SK-N-MC (cell line): Measurements from ENCODE around the gene GUCD1.

Experiments
- DNase-seq: peaks from one replicate; pipeline ENCODE4 v3.0.0-alpha.2; 2011; ENCODE audit warnings: low read depth, low spot score
- H3K27ac ChIP-seq: fragments of 200-600 bp; sonication (generic); 2 replicates; pipeline ENCODE4 v1.5.1; 2016; ENCODE audit warnings: mixed run types
- H3K36me3 ChIP-seq: fragments of 200-600 bp; sonication (generic); 2 replicates; pipeline ENCODE4 v1.6.1; 2017; ENCODE audit warnings: antibody characterized with exemption, low read length, mixed read lengths; ENCODE audit not compliant: insufficient read depth
- H3K4me3 ChIP-seq: fragments of 200-600 bp; sonication (generic); 2 replicates; pipeline ENCODE4 v1.5.1; 2016
- H3K9ac ChIP-seq: fragments of 200-600 bp; sonication (generic); 2 replicates; pipeline ENCODE4 v1.8.0; 2017; ENCODE audit warnings: mixed run types, mixed read lengths; ENCODE audit not compliant: insufficient read length
- H3K9me3 ChIP-seq: fragments of 200-600 bp; sonication (generic); 2 replicates; pipeline ENCODE4 v1.6.1; 2017; ENCODE audit warnings: low read depth, mild to moderate bottlenecking, antibody characterized with exemption, low read length, moderate library complexity, mixed read lengths
- EZH2 ChIP-seq: fragments of 200-600 bp; sonication (generic); IDR thresholded peaks from one replicate; pipeline ENCODE4 v1.6.1; 2017; ENCODE audit warnings: antibody characterized with exemption
- FOXP2 ChIP-seq: optimal IDR thresholded peaks from 2 replicates; pipeline ENCODE3; 2011; ENCODE audit warnings: mild to moderate bottlenecking, moderate library complexity; ENCODE audit not compliant: insufficient read depth; ENCODE audit errors: extremely low read length, control extremely low read depth
- POLR2AphosphoS5 ChIP-seq: IDR thresholded peaks from 2 replicates; pipeline ENCODE4 v1.6.1; 2012; ENCODE audit warnings: mild to moderate bottlenecking, low read depth, low read length, borderline replicate concordance

GUCD1 gene

DNA sequence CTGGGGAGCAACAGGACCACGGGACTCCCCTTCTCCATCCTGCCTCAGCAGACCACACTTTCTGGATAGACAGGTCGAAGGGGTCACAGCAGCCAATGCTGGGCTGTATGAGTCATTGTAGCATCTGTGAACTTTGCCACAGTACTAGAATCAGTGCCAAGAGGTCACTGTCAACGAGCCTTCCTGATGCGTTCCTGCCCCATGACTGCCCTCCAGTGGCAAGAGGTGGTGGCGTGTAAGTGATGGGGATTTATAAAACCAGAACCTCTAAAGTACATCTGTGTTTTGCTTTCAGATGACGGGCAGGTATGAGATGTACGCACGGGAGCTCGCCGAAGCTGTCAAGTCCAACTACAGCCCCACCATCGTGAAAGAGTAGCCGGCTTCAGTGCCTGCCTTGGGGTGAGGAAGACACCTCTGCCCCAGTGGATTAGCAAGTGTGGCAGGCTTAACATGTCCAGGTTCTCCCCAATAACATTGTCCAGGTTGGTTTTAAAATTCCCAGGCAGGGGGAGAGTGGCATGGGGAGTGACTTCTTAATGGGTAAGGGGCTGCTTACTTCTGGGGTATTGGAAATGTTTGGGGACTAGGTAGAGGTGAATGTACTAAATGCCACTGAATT lies 29.4 kb downstream of the GUCD1 start:
- DNase-seq, result no peak
- no peaks in the 10 kb centered on the region for H3K36me3 ChIP-seq
- H3K27ac ChIP-seq, result no peak overlapping the region
- no peak overlapping the region for H3K9ac ChIP-seq
- H3K9me3 ChIP-seq, result no peaks in the 10 kb centered on the region
- H3K4me3 ChIP-seq, result no peak overlapping the region
- TF ChIP-seq FOXP2, result no peak
- no peak for TF ChIP-seq EZH2
- TF ChIP-seq POLR2AphosphoS5, result no peak

DNA sequence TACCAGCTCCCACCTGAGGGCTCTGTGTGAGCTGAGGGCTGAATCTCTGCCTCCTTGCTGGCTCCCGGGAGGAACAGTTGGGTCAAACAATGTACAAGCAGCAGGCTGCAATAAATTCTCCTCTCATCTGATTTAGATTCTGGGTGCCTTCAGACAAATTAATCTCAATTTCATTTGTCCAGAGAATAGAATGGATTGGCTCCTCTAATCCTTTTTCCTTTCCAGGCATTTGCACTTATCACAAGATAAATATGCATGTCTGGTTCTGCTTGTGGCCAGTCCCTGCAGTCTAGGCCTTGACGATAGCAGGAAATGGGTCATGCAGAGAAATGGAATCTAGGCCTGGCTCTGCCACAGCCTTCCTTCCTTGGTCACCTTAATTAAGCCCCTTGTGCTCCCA lies 31.1 kb downstream of the GUCD1 start:
- Histone ChIP-seq H3K36me3 (no peaks in the 10 kb centered on the region), H3K27ac (no peak overlapping the region), H3K9ac (no peak overlapping the region), H3K4me3 (no peak overlapping the region), H3K9me3 (no peaks in the 10 kb centered on the region)
- no peak for TF ChIP-seq EZH2
- no peak for TF ChIP-seq FOXP2
- TF ChIP-seq POLR2AphosphoS5, result no peak
- no peak for DNase-seq

DNA sequence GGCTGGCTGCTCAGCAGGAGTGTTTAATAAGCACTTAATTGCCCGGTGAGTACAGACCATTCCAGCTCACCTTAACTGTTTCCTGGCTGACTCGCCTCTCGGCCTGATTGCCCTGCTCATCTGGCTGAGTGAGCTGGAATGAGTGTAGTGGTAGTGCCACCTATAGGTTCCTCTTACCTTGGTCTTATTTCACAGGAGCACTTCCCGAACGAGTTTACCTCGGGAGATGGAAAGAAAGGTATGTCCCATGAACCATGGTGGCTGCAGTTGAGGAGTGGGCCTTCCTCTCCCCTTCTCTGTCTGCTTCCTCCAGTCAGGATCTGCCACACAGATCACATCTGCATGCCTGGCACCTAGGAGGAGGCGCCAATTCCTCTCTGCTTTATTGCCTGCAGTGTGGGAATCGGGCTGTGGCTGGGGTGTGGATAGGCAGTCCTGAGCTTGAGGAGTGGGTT lies 33.1 kb downstream of the GUCD1 start:
- Histone ChIP-seq H3K9me3 (no peaks in the 10 kb centered on the region), H3K36me3 (no peaks in the 10 kb centered on the region), H3K27ac (no peak overlapping the region), H3K4me3 (no peak overlapping the region), H3K9ac (no peak overlapping the region)
- no peak for DNase-seq
- TF ChIP-seq FOXP2 (no peak), EZH2 (no peak), POLR2AphosphoS5 (no peak)

DNA sequence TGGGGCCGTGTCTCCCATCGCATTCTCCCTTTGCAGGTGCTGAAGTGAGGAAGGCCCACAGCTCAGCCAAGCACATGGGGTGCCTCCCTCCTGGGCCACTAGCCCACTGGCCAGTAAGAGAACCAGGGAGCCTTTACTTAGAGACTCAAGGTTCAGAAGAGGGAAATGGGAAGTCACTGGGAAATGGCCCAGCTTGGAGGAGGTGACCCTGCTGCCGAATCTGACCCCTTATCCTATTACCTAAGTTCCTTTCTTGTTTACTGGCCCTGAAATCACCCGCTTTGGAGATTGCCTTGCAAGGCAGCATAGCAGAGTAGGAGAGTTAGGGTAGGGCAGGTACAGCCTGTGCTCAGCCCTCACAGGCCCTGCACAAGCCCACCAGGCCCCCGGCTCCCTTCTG lies 35.4 kb downstream of the GUCD1 start:
- Histone ChIP-seq H3K9ac (no peak overlapping the region), H3K4me3 (no peak overlapping the region), H3K27ac (no peak overlapping the region), H3K36me3 (no peaks in the 10 kb centered on the region), H3K9me3 (no peaks in the 10 kb centered on the region)
- TF ChIP-seq EZH2 (no peak), POLR2AphosphoS5 (no peak), FOXP2 (no peak)
- no peak for DNase-seq

DNA sequence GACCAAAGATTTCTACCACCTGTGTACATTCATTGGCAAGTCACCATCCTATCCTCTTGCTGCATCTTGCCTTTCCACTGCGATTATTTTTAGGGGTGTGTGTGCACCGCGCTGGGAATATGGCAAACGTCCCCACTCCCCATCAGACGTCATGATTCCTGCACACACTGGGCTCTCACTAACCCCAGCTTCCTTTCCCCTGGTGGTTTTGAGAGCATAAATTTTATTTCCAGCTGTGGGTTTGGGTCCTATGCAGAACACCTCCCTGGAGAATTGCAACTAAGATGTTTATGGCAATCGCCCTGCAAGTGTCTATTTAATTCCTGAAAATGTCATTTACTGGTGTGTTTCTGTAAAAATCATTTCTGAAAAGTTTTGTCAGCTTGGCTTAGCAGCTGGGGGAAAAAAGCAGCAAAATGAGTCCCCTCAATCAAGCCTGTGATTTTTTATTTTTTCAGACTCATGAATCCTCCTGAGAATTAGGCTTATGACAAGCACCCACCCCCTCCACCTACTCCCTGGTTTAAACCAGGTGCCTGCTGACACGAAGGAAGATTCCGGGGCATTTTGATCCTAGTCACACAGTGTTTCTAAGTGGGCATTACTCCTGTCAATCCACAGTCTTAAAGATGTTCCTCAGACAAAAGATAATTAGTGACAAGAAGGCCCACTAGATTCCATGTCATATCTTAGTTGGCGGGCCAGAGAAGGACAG lies 36.0 kb downstream of the GUCD1 start:
- TF ChIP-seq POLR2AphosphoS5, result no peak
- TF ChIP-seq FOXP2, result no peak
- TF ChIP-seq EZH2, result no peak
- H3K27ac ChIP-seq, result no peak overlapping the region
- H3K9ac ChIP-seq, result no peak overlapping the region
- no peaks in the 10 kb centered on the region for H3K36me3 ChIP-seq
- no peak for DNase-seq
- no peak overlapping the region for H3K4me3 ChIP-seq
- H3K9me3 ChIP-seq, result no peaks in the 10 kb centered on the region

DNA sequence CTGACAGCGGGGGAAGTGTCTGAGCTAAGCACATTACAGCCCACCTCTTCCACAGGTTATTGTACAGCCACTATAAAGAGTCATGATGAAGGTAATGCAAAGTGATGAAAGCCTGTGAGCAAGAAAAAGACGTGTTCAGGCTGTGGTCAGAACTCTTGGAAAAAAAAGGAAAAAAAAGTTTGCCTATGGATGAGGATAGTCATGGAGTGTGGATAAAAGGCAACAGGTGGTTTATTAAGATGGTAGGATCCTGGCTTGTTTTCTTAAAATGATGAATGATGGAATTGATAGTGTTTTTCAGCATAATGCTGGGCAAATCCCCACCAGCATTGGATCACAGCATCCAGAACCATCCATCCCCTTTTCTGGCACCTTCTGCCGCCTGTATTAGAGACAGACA lies 36.7 kb downstream of the GUCD1 start:
- H3K4me3 ChIP-seq, result no peak overlapping the region
- no peak overlapping the region for H3K27ac ChIP-seq
- DNase-seq, result no peak
- no peaks in the 10 kb centered on the region for H3K36me3 ChIP-seq
- no peaks in the 10 kb centered on the region for H3K9me3 ChIP-seq
- no peak overlapping the region for H3K9ac ChIP-seq
- TF ChIP-seq FOXP2 (no peak), POLR2AphosphoS5 (no peak), EZH2 (no peak)

DNA sequence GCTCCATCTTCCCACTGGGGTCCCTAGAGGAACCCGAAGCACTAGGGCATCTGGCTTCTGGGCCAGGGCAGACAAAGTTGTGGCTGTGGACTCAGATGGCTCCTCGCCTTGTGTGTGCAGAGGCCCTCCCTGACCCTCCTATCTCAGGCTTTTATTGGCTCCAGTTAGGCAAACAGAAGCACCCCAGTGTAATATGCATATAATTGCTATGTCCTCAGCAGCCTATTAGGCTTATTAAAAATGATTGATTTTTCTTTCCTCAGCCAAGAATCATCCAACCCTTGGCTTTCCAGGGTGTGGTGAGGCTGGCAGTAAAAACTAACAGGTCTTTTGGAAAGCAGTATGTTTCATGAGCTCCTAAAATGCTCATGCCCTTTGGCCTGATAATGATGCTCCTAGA lies 37.5 kb downstream of the GUCD1 start:
- H3K4me3 ChIP-seq, result no peak overlapping the region
- H3K9ac ChIP-seq, result no peak overlapping the region
- no peak overlapping the region for H3K27ac ChIP-seq
- no peak for DNase-seq
- no peaks in the 10 kb centered on the region for H3K9me3 ChIP-seq
- no peaks in the 10 kb centered on the region for H3K36me3 ChIP-seq
- no peak for TF ChIP-seq FOXP2
- no peak for TF ChIP-seq EZH2
- no peak for TF ChIP-seq POLR2AphosphoS5

DNA sequence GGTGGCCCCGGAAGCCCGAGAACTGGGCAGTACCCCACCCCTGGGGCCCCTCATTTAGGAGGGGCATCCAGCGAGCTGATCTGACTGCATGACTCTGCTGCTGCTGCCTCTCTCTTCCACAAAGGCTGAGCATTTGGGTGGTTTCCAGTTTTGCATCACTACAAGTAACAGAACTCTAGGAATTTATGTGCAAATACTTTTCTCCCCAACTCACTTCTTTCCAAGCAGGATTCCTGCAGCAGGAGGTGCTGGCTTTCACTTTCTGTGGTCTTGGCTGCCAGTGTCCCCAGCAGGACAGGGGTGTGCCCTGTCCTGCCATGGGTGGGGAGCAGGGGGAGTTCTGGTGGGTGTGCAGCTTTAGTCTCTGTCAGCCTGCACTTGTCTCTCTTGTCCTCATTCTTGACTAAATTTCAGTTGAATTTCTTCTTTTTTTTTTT lies 38.6 kb downstream of the GUCD1 start:
- Histone ChIP-seq H3K36me3 (no peaks in the 10 kb centered on the region), H3K27ac (no peak overlapping the region), H3K4me3 (no peak overlapping the region), H3K9me3 (no peaks in the 10 kb centered on the region), H3K9ac (no peak overlapping the region)
- DNase-seq, result no peak
- TF ChIP-seq EZH2 (no peak), FOXP2 (no peak), POLR2AphosphoS5 (no peak)

DNA sequence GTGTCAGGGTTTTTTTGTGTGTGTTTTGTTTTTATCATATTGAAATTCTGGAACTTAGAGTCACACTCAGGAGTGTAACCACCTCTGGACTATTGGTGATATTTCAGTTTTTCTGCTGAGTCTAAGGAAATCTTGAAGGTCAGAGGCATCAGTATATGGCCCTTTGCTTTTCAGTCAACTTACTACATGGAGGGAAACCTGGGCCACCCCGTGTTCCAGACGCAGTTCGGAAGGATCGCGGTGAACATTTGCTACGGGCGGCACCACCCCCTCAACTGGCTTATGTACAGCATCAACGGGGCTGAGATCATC lies 40.0 kb downstream of the GUCD1 start:
- no peak for TF ChIP-seq EZH2
- no peak for TF ChIP-seq FOXP2
- TF ChIP-seq POLR2AphosphoS5, result no peak
- H3K4me3 ChIP-seq, result no peak overlapping the region
- DNase-seq, result no peak
- no peaks in the 10 kb centered on the region for H3K36me3 ChIP-seq
- H3K9me3 ChIP-seq, result no peaks in the 10 kb centered on the region
- H3K27ac ChIP-seq, result no peak overlapping the region
- no peak overlapping the region for H3K9ac ChIP-seq
